ENCODE data around the gene ALPK1.

DNA sequence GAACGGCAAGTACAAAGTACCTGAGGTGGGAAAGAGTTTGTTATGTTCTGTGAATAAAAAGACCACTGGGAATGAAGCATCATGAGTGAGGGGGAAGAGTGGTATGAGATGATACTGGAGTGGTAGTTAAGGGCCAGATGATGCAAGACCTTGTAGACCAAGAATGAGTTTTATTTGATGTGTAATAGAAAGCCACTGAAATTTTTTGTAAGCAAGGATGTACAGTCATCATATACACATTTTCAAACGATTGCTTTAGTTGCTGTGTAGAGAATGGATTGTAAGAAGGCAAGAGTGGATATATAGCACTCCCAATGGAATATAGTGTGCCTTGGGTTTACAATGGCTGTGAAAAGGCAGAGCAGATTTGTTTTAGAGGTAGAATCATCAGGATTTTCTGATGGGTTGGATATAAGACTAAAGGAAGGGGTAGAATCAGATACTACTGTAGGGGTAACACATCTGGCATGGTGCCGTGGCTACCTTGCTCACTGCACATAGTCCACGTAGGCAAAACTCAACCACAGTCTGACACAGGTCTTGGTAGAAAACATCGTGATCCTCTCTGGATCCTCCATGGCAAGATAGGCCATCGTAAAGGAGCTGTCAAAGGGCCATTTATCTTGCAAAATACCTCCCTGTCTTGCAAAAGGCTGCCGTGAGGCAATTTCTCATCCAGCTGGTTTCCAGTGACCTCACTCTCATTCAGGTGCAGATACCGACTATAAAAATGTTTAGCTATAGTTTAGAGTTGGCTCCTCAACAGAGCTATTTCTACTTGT lies 26.3 kb upstream of the ALPK1 start:
- TF ChIP-seq, protein P1, sequence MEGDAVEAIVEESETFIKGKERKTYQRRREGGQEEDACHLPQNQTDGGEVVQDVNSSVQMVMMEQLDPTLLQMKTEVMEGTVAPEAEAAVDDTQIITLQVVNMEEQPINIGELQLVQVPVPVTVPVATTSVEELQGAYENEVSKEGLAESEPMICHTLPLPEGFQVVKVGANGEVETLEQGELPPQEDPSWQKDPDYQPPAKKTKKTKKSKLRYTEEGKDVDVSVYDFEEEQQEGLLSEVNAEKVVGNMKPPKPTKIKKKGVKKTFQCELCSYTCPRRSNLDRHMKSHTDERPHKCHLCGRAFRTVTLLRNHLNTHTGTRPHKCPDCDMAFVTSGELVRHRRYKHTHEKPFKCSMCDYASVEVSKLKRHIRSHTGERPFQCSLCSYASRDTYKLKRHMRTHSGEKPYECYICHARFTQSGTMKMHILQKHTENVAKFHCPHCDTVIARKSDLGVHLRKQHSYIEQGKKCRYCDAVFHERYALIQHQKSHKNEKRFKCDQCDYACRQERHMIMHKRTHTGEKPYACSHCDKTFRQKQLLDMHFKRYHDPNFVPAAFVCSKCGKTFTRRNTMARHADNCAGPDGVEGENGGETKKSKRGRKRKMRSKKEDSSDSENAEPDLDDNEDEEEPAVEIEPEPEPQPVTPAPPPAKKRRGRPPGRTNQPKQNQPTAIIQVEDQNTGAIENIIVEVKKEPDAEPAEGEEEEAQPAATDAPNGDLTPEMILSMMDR (conservative IDR thresholded peaks at IDR 0.05; ENCODE audit: low read length), result no peak
- no peak for TF ChIP-seq EZH2phosphoT487 (IDR thresholded peaks at IDR 0.05; ENCODE audit: borderline replicate concordance, low read depth, low read length)
